ENCODE measurements around the gene SFI1.
"Not testable (repeated sequence)": the region's sequence is repeated elsewhere in the genome, so short reads cannot be mapped to it uniquely, and the experiment has no call there.

SFI1 gene

DNA sequence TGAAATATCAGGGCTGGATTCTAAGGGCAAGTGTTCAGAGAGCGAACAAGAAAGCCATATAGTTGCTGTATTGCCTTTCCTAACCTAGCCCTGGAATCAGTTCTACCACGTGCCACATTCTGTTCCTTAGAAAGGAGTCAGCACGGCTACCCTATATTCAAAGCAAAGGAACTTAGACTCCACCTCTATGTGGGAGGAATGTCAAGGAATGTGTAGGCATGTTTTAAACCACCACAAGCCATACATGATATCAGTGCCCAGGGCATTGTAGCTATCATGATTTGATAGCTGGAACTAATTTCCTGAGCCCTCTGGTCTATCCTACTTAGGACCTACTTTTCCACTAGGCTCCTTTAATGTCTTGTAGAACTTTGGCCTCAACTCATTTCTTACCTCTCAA, 4.2 kb upstream of the SFI1 start:
- no peak for DNase-seq (ENCODE audit: low spot score)
- in situ Hi-C loops (cut with MboI; ENCODE audit: low pct_unique_long_range_greater_than_20kb, low sequenced_read_pairs, unreplicated experiment) = no loop called here
- TF ChIP-seq, protein P1, sequence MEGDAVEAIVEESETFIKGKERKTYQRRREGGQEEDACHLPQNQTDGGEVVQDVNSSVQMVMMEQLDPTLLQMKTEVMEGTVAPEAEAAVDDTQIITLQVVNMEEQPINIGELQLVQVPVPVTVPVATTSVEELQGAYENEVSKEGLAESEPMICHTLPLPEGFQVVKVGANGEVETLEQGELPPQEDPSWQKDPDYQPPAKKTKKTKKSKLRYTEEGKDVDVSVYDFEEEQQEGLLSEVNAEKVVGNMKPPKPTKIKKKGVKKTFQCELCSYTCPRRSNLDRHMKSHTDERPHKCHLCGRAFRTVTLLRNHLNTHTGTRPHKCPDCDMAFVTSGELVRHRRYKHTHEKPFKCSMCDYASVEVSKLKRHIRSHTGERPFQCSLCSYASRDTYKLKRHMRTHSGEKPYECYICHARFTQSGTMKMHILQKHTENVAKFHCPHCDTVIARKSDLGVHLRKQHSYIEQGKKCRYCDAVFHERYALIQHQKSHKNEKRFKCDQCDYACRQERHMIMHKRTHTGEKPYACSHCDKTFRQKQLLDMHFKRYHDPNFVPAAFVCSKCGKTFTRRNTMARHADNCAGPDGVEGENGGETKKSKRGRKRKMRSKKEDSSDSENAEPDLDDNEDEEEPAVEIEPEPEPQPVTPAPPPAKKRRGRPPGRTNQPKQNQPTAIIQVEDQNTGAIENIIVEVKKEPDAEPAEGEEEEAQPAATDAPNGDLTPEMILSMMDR (IDR thresholded peaks at IDR 0.05; ENCODE audit: extremely low read depth, insufficient read depth, missing control alignments) = no peak

DNA sequence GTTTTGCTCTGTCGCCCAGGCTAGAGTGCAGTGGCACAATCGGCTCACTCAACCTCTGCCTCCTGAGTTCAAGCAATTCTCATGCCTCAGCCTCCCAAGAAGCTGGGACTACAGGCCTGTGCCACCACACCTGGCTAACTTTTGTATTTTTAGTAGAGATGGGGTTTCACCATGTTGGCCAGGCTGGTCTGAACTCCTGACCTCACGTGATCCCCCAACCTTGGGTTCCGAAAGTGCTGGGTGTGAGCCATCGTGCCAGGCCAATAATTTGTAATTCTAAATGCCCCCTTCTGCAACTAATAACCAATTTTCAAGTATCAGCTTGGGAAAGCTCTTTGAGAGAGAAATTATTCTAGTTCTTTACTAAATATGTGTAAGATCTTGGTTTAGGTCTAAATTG, 3.0 kb upstream of the SFI1 start:
- DNase-seq (ENCODE audit: low spot score); in situ Hi-C loops (cut with MboI; ENCODE audit: low pct_unique_long_range_greater_than_20kb, low sequenced_read_pairs, unreplicated experiment): not testable (repeated sequence)

GRCh38 chr22:31495343-31495742, 993 bp upstream of the SFI1 start:
- DNase-seq (ENCODE audit: low spot score) = no peak
- in situ Hi-C loops (cut with MboI; ENCODE audit: low pct_unique_long_range_greater_than_20kb, low sequenced_read_pairs, unreplicated experiment) = no loop called here
- TF ChIP-seq, protein P1 (IDR thresholded peaks at IDR 0.05; ENCODE audit: extremely low read depth, insufficient read depth, missing control alignments) = no peak

- in situ Hi-C loops (cut with MboI; ENCODE audit: low pct_unique_long_range_greater_than_20kb, low sequenced_read_pairs, unreplicated experiment) = no loop called here
- TF ChIP-seq, protein P1 (IDR thresholded peaks at IDR 0.05; ENCODE audit: extremely low read depth, insufficient read depth, missing control alignments) = no peak
- no peak for DNase-seq (ENCODE audit: low spot score)
Measured at GRCh38 chr22:31496735-31497146, 405 bp downstream of the SFI1 start.

DNA sequence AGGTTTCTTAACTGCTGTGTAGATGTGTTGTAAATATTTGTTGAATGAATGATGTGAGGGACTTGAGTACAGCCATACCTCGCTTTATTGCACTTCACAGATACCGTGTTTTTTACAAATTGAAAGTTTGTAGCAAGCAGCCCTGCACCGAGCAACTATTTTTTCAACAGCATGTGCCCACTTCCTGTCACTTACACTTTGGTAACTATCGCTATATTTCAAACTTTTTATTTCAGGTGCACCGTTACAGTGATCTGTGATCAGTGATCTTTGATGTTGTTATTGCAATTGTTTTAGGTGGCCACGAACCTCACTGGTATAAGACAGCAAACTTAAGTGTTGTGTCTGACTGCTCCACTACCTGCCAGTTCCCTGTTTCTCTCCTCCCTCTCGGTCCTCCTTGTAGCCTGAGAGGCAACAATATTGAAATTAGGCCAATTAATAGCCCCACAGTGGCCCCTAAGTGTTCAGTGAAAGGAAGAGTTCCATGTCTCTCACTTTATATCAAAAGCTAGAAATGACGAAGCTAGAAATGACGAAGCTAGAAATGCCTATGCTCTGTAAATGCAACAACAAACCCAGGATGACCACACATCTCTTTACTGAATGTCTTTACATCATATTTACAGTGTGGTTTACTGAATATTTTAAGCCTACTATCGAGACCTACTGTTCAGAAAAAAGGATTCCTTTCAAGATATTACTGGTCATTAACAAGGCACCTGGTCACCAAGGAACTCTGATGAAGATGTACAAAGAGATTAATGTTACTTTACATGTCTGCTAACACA, 1.0 kb downstream of the SFI1 start:
- in situ Hi-C loops (cut with MboI; ENCODE audit: low pct_unique_long_range_greater_than_20kb, low sequenced_read_pairs, unreplicated experiment) = no loop called here
- TF ChIP-seq, protein P1 (IDR thresholded peaks at IDR 0.05; ENCODE audit: extremely low read depth, insufficient read depth, missing control alignments) = no peak
- DNase-seq (ENCODE audit: low spot score) = no peak

GRCh38 chr22:31501738-31502137, 5.4 kb downstream of the SFI1 start:
- DNase-seq (ENCODE audit: low spot score) = no peak
- in situ Hi-C loops (cut with MboI; ENCODE audit: low pct_unique_long_range_greater_than_20kb, low sequenced_read_pairs, unreplicated experiment) = no loop called here

More at GRCh38 chr22:31501738-31502137, 5.4 kb downstream of the SFI1 start:
- TF ChIP-seq, protein P1 (IDR thresholded peaks at IDR 0.05; ENCODE audit: extremely low read depth, insufficient read depth, missing control alignments) = no peak

All from GM13977 (cell line).